Suppressor macrophage treated with lipopolysaccharide for 4 hours (primary cell): ENCODE data around the gene PPP2R2C.

Experiments
- DNase-seq: peaks from one replicate; pipeline ENCODE4 v3.0.0-alpha.2; 2020

Gene PPP2R2C

DNA sequence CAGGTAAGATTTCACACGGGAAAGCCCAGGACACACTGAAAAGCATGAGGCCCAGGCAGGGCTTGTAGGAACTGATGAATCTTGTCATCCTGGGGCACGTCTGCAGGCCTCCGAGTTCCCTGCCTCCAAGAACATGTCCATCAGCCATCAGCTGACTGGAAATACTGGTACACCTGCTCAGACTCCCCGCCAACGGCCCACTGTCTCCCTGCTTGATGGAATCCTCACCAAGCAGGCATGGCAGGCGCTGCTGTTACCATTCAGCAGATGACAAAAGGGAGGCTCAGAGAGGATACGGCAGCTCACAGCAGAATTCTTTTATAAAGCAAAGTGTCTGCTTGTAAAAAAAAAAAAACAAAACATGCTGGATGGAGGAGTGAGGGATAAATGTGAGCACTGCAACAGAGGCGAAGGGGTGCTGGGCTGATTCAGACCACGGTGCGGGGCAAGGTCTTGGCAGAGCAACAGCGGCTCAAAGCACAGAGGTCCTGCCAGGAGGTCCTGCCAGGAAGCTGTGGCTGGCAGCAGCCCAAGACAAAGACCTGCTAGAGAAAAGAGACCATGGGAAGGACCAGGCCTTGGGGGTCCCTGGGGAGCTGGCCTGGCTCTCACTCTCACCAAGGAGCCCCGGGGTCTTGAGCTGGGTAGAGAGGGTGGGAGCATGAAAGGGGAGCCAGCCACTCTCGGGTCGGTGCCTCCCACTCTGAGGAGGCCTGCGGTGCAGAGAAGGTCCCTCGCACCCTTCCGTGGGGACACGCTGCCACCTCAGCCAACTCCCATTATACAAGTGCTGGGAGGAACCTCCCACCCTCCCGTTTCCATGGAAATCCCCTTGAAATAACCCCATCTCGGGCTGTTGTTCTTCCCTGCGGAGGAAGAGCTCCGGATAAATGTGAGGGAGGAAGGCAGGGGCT lies 25.6 kb downstream of the PPP2R2C start:
- no peak for DNase-seq

- no peak for DNase-seq
These were observed 26.3 kb downstream of the PPP2R2C start for GRCh38 chr4:6446130-6446482.

- no peak for DNase-seq
These were observed 26.8 kb downstream of the PPP2R2C start for GRCh38 chr4:6445403-6446129.

GRCh38 chr4:6444582-6444981 lies 27.8 kb downstream of the PPP2R2C start:
- DNase-seq = no peak

- DNase-seq = no peak
These were observed 29.1 kb downstream of the PPP2R2C start for GRCh38 chr4:6443035-6444023.

DNA sequence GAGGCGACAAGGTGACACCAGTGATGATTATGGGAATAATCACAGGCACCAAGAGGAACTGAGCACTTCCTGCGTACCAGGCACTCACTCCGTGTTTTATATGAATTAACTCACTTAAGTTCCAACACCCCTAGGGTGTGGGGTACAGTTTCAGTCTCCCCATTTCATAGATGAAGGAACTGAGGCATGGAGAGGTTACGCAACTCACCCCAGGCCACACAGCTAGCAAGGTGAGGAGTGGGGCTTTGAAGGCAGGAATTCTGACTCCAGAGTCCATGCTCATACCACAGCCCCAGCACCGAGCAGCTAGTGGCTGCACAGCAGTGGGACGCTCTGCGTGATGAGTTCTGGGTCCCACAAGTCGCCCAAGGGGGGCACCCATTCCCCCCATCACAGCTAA lies 29.9 kb downstream of the PPP2R2C start:
- no peak for DNase-seq

- DNase-seq = no peak
These were observed 30.7 kb downstream of the PPP2R2C start for GRCh38 chr4:6441758-6442157.

GRCh38 chr4:6441202-6441582 lies 31.2 kb downstream of the PPP2R2C start:
- no peak for DNase-seq

- no peak for DNase-seq
These were observed 31.8 kb downstream of the PPP2R2C start for GRCh38 chr4:6440506-6441201.

DNA sequence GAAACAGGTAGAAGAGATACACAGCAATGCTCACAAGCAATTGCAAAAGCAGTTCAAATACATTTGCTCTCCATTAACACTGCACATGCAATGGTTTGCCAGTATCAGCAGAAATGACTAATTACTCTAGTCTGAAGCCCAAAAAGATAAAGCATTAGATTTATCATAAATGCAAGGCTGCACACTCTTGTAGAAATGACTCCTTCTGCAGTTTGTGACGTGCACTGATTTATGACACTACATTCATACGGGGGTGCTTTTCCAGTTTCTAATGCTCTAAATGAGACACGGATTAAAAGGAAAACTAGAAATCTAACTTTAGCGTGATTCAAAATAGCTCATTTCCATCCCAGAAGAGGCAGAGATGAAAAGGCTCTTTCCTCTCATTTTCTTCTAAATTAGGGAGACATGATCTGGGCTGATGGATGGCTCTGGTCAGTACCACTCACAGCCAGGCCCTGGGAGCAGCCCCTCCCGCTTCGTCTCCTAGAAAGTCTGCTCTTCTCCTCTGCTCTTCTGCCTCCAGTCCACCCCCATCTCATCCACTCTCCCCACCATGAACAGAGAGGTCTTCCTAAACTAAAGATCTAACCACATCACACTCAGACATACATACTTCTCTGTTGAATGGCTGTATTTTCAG lies 33.2 kb downstream of the PPP2R2C start:
- DNase-seq = no peak

DNA sequence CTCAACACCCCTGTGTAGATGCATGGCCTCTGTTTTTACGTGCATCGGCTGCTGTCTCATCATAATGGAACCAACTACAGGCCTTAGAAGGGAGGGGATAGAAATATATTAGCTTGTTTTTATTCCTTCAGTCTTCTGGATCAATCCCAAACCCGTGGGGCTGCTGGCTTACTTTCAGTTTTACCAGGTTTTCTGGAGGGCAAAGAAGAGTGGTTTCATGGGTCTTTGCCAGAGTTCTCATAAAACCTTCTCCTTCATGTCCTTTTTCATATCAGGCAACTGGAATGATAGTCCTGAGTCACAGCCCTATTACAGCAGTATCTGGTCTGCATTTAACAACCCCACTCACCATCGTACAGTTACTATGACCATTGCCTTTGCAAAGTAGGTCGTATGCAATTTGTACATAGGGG lies 34.6 kb downstream of the PPP2R2C start:
- no peak for DNase-seq

DNA sequence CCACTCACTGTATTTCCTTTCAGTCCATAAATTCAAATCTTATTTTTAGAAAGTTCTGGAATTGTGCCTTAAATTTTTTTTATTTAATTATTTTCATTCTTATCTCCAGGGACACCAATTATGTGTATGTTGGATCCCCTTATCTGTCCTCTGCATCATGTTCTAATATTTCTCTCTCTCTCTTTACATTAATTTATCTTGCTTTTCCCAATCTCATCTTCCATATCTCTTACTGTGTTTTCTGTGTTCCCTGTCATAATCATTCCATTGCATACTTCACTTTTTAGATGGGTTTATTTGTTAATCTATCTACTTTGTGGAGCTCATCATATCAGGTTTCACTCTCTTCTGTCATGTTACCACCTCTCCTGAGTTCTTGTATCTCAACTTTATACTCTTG lies 37.4 kb downstream of the PPP2R2C start:
- no peak for DNase-seq

GRCh38 chr4:6430927-6431326 lies 41.5 kb downstream of the PPP2R2C start:
- DNase-seq = no peak

DNA sequence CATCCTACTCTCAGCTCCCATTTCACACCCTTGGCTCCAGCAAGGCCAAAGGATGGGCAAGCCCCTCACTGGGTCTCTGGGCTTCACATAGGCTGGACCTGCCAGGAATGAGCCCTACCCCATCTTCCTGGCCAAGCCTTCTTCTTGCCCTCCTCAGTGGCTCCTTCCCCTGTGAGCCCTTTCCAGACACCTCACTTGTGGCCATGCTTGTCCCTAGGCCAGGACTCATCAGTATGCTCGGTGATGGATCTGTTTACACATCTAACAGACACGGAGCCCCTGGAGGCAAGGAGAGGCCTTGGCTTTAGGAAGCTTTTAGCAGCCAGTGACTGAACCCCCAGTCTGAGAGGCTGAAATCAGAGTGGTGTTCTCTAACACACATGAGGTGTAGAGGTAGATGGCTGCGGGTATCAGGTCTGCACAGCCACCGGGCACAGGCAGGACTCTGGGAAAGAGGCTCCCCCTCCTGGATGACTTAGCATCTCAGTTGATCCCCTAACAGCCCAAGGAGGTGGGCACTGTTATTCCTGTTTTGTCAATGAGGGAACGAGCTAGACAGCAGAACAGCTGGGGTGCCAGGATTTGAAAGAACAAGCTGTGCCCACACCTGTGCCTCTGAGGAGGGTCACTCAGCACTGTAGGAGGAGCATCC lies 44.8 kb downstream of the PPP2R2C start:
- DNase-seq = no peak

- DNase-seq = no peak
These were observed 45.6 kb downstream of the PPP2R2C start for GRCh38 chr4:6426571-6427438.

- no peak for DNase-seq
These were observed 46.5 kb downstream of the PPP2R2C start for GRCh38 chr4:6425911-6426310.

DNA sequence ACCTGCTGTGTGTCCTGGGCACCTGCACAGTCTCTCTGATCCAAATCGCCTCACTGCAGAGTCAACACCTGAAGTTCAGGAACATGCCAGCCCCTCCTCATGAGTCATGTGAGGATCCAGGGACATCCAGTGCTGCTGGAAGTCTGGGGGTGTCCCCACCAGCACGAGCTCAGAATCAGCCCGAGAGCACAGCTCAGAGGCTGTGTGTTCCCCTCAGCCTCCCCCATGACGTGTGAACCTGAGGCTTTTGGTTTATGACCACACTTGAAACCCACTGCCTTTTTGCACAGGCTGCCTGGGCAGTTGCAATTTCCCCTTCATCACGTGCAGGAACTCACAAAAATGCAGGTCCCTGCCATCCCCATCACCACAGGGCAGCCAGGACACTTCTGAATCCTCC lies 47.1 kb downstream of the PPP2R2C start:
- DNase-seq = no peak

DNA sequence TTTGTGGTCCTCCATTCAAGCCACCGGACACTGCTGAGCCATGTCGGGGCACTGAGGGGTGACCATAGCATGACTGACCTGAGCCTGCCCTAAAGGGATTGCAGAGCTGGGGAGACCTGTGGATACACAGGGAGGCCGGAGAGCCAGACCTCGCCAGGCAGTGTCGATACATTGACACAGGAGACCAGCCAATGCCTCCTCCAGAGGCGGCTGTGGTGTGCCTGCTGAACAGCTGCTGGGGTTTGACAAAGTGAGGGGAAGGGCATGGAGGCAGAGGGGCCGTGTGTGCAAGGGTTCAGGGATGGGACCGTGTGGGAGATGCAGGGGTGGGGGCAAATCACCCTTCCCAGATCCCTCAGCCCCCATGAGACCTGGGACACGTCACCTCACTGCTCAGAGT lies 48.0 kb downstream of the PPP2R2C start:
- DNase-seq = no peak

DNA sequence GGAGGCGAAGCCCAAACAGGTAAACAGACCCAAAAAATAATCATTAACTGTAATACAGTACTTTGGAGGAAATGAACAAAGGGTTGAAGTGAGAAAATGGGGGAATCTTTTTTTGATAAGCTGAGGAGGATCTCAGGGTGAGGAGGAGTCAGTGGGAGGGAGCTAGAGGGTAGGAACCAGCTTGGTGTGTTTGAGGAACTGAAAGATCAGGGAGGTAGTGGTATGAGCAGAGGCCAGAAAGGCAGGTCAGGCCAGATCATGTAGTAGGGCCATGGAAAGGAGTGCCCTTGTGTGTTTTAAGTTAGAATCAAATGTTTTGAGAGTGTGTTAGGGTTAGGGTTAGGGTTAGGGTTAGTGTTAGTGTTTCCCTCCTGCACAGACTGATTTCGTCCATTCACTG lies 48.8 kb downstream of the PPP2R2C start:
- DNase-seq = no peak

GRCh38 chr4:6422866-6423265 lies 49.5 kb downstream of the PPP2R2C start:
- no peak for DNase-seq
